ENCODE measurements around the gene LILRB1. TPM values are rescaled to one million over a fixed set of nuclear protein-coding genes. Genes with fewer than 3 reads are reported as not detected.
"Not testable (repeated sequence)": the region's sequence is repeated elsewhere in the genome, so short reads cannot be mapped to it uniquely, and the experiment has no call there.

The LILRB1 gene
- total RNA-seq (ENCODE audit: low replicate concordance): not detected in 2 replicates
- long read RNA-seq: 0 reads

- not testable (repeated sequence) for H3K27ac Mint-ChIP-seq; H3K36me3 Mint-ChIP-seq; H3K4me3 Mint-ChIP-seq; H3K4me1 Mint-ChIP-seq (ENCODE audit: unreplicated experiment); H3K27me3 Mint-ChIP-seq; DNase-seq (ENCODE audit: extremely low spot score, unreplicated experiment)
- peaks cover 10% of the 10 kb centered on the region for H3K9me3 Mint-ChIP-seq
Measured at GRCh38 chr19:54630262-54630661, at the start of gene LILRB1. Gene LILRB1, plus strand, starts transcription at chr19:54630484. Its CDS starts 590 bp downstream, at chr19:54631074.

GRCh38 chr19:54586397-54586796 lies 43.9 kb upstream of the LILRB1 start:
- H3K36me3 Mint-ChIP-seq: no peaks in the 10 kb centered on the region
- TF ChIP-seq CTCF (conservative IDR thresholded peaks at IDR 0.05): no peak

GRCh38 chr19:54587026-54587425 lies 43.3 kb upstream of the LILRB1 start:
- H3K27me3 Mint-ChIP-seq: no peaks in the 10 kb centered on the region
- no peak overlapping the region for H3K27ac Mint-ChIP-seq
- H3K9me3 Mint-ChIP-seq: peaks cover 20% of the 10 kb centered on the region
- no peak for TF ChIP-seq CTCF (conservative IDR thresholded peaks at IDR 0.05)
- no peak overlapping the region for H3K4me3 Mint-ChIP-seq
- H3K4me1 Mint-ChIP-seq (ENCODE audit: unreplicated experiment): no peaks in the 10 kb centered on the region
- H3K36me3 Mint-ChIP-seq: no peaks in the 10 kb centered on the region
- DNase-seq (ENCODE audit: extremely low spot score, unreplicated experiment): no peak

More at GRCh38 chr19:54586397-54586796, 43.9 kb upstream of the LILRB1 start:
- no peaks in the 10 kb centered on the region for H3K27me3 Mint-ChIP-seq
- no peak overlapping the region for H3K4me3 Mint-ChIP-seq
- no peak overlapping the region for H3K27ac Mint-ChIP-seq
- H3K9me3 Mint-ChIP-seq: peaks cover 17% of the 10 kb centered on the region
- H3K4me1 Mint-ChIP-seq (ENCODE audit: unreplicated experiment): no peaks in the 10 kb centered on the region
- no peak for DNase-seq (ENCODE audit: extremely low spot score, unreplicated experiment)

GRCh38 chr19:54593445-54593844 lies 36.8 kb upstream of the LILRB1 start, which contains the start of gene LILRA1:
Gene LILRA1, plus strand, starts transcription at chr19:54593632. Its CDS starts 613 bp downstream, at chr19:54594245.
- not testable (repeated sequence) for H3K27me3 Mint-ChIP-seq; H3K4me3 Mint-ChIP-seq; H3K27ac Mint-ChIP-seq; H3K4me1 Mint-ChIP-seq (ENCODE audit: unreplicated experiment); DNase-seq (ENCODE audit: extremely low spot score, unreplicated experiment); H3K36me3 Mint-ChIP-seq
- peaks cover 13% of the 10 kb centered on the region for H3K9me3 Mint-ChIP-seq

GRCh38 chr19:54593931-54594626 lies 36.2 kb upstream of the LILRB1 start:
- H3K27me3 Mint-ChIP-seq; H3K4me1 Mint-ChIP-seq (ENCODE audit: unreplicated experiment); DNase-seq (ENCODE audit: extremely low spot score, unreplicated experiment); H3K27ac Mint-ChIP-seq; H3K36me3 Mint-ChIP-seq; H3K4me3 Mint-ChIP-seq: not testable (repeated sequence)
- H3K9me3 Mint-ChIP-seq: peaks cover 10% of the 10 kb centered on the region

GRCh38 chr19:54594737-54595136 lies 35.5 kb upstream of the LILRB1 start:
- no peaks in the 10 kb centered on the region for H3K36me3 Mint-ChIP-seq
- TF ChIP-seq CTCF (conservative IDR thresholded peaks at IDR 0.05): no peak
- no peak overlapping the region for H3K4me3 Mint-ChIP-seq
- H3K4me1 Mint-ChIP-seq (ENCODE audit: unreplicated experiment): no peaks in the 10 kb centered on the region
- H3K9me3 Mint-ChIP-seq: peaks cover 9% of the 10 kb centered on the region
- H3K27ac Mint-ChIP-seq: no peak overlapping the region
- DNase-seq (ENCODE audit: extremely low spot score, unreplicated experiment): no peak
- H3K27me3 Mint-ChIP-seq: no peaks in the 10 kb centered on the region

- not testable (repeated sequence) for H3K36me3 Mint-ChIP-seq; H3K4me1 Mint-ChIP-seq (ENCODE audit: unreplicated experiment); H3K27me3 Mint-ChIP-seq; DNase-seq (ENCODE audit: extremely low spot score, unreplicated experiment); H3K9me3 Mint-ChIP-seq; H3K27ac Mint-ChIP-seq; H3K4me3 Mint-ChIP-seq
Measured at GRCh38 chr19:54595680-54596436, 34.4 kb upstream of the LILRB1 start.

All from type B pancreatic cell (in vitro differentiated cells).